ENCODE results near the gene PQBP1.

DNA sequence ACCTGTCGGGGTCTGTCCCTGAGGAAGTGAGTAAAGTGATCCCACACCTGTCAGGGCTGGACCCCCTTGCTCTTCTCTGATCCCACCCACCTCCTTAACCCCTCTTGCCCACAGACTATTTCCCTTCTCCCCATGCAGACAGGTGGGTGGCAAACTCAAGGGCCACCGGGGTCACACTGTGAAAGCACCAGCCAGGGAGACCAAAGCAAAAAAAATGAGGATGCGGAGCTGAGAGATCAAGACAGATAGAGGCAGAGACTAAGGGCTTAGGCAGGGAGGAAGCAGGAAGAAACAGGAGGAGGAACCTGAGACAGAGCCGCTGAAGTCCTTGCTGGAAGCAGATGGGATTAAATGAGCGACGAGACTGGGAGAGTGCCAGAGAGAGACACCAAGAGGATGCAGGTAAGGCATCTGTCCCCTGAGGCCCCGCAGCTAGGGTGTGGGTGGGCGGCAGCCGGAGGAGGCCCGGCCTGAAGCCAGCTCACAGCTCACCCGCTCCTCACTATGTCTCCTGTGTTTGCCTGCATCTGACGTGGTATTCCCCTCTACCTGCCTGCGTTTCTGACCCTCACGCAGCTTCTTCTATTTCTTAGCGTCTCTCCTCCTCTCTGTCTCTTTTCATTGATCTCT lies 7.3 kb upstream of the PQBP1 start:
- TF ChIP-seq POLR2A (IDR thresholded peaks at IDR 0.05) (no peak), EP300 (IDR thresholded peaks at IDR 0.05) (no peak)
- TF ChIP-seq, protein P1, sequence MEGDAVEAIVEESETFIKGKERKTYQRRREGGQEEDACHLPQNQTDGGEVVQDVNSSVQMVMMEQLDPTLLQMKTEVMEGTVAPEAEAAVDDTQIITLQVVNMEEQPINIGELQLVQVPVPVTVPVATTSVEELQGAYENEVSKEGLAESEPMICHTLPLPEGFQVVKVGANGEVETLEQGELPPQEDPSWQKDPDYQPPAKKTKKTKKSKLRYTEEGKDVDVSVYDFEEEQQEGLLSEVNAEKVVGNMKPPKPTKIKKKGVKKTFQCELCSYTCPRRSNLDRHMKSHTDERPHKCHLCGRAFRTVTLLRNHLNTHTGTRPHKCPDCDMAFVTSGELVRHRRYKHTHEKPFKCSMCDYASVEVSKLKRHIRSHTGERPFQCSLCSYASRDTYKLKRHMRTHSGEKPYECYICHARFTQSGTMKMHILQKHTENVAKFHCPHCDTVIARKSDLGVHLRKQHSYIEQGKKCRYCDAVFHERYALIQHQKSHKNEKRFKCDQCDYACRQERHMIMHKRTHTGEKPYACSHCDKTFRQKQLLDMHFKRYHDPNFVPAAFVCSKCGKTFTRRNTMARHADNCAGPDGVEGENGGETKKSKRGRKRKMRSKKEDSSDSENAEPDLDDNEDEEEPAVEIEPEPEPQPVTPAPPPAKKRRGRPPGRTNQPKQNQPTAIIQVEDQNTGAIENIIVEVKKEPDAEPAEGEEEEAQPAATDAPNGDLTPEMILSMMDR (IDR thresholded peaks at IDR 0.05): no peak
